ENCODE results near the gene USP49.

USP49 gene

GRCh38 chr6:41840326-41840725, 54.8 kb downstream of the USP49 start:
- H3K27ac ChIP-seq (ENCODE audit: low read length), result no peak overlapping the region
- H3K36me3 ChIP-seq (replicated peaks; ENCODE audit: low read depth, low read length), result no peaks in the 10 kb centered on the region
- no peaks in the 10 kb centered on the region for H3K27me3 ChIP-seq (ENCODE audit: low read depth, low read length)
- no peak overlapping the region for H3K4me2 ChIP-seq (ENCODE audit: low read length)
- no peaks in the 10 kb centered on the region for H3K4me1 ChIP-seq (ENCODE audit: low read length)
- H2AFZ ChIP-seq (ENCODE audit: low read depth, low read length), result no peak overlapping the region
- TF ChIP-seq EZH2phosphoT487 (IDR thresholded peaks at IDR 0.05; ENCODE audit: low read depth) (no peak), CTCF (IDR thresholded peaks at IDR 0.05; ENCODE audit: low read depth, low read length) (no peak)
- no peak overlapping the region for H3K9ac ChIP-seq (ENCODE audit: low read length)
- H4K20me1 ChIP-seq (ENCODE audit: insufficient read depth, low read length), result no peaks in the 10 kb centered on the region
- no peaks in the 10 kb centered on the region for H3K79me2 ChIP-seq (ENCODE audit: low read length)
- no peaks in the 10 kb centered on the region for H3K9me3 ChIP-seq (ENCODE audit: insufficient read depth, low read length)
- no peak overlapping the region for H3K4me3 ChIP-seq (ENCODE audit: low read length)

- no peak overlapping the region for H3K27ac ChIP-seq (ENCODE audit: low read length)
- H3K9ac ChIP-seq (ENCODE audit: low read length), result no peak overlapping the region
- no peaks in the 10 kb centered on the region for H3K27me3 ChIP-seq (ENCODE audit: low read depth, low read length)
- H3K4me3 ChIP-seq (ENCODE audit: low read length), result no peak overlapping the region
- no peaks in the 10 kb centered on the region for H3K4me1 ChIP-seq (ENCODE audit: low read length)
- TF ChIP-seq CTCF (IDR thresholded peaks at IDR 0.05; ENCODE audit: low read depth, low read length) (no peak), EZH2phosphoT487 (IDR thresholded peaks at IDR 0.05; ENCODE audit: low read depth) (no peak)
- no peaks in the 10 kb centered on the region for H3K36me3 ChIP-seq (replicated peaks; ENCODE audit: low read depth, low read length)
- no peaks in the 10 kb centered on the region for H4K20me1 ChIP-seq (ENCODE audit: insufficient read depth, low read length)
- H2AFZ ChIP-seq (ENCODE audit: low read depth, low read length), result no peak overlapping the region
- no peak overlapping the region for H3K4me2 ChIP-seq (ENCODE audit: low read length)
- H3K9me3 ChIP-seq (ENCODE audit: insufficient read depth, low read length), result no peaks in the 10 kb centered on the region
- H3K79me2 ChIP-seq (ENCODE audit: low read length), result no peaks in the 10 kb centered on the region
These were observed 58.5 kb downstream of the USP49 start for GRCh38 chr6:41836660-41837052.

GRCh38 chr6:41836022-41836659, 59.0 kb downstream of the USP49 start:
- H3K9ac ChIP-seq (ENCODE audit: low read length), result no peak overlapping the region

GRCh38 chr6:41832263-41832662, 62.9 kb downstream of the USP49 start:
- no peaks in the 10 kb centered on the region for H3K4me1 ChIP-seq (ENCODE audit: low read length)
- H3K9ac ChIP-seq (ENCODE audit: low read length), result no peak overlapping the region
- no peaks in the 10 kb centered on the region for H4K20me1 ChIP-seq (ENCODE audit: insufficient read depth, low read length)
- no peak overlapping the region for H3K4me3 ChIP-seq (ENCODE audit: low read length)
- H3K4me2 ChIP-seq (ENCODE audit: low read length), result no peak overlapping the region
- no peaks in the 10 kb centered on the region for H3K36me3 ChIP-seq (replicated peaks; ENCODE audit: low read depth, low read length)
- TF ChIP-seq CTCF (IDR thresholded peaks at IDR 0.05; ENCODE audit: low read depth, low read length) (no peak), EZH2phosphoT487 (IDR thresholded peaks at IDR 0.05; ENCODE audit: low read depth) (no peak)
- H3K27me3 ChIP-seq (ENCODE audit: low read depth, low read length), result no peaks in the 10 kb centered on the region
- no peaks in the 10 kb centered on the region for H3K9me3 ChIP-seq (ENCODE audit: insufficient read depth, low read length)
- no peak overlapping the region for H2AFZ ChIP-seq (ENCODE audit: low read depth, low read length)
- no peak overlapping the region for H3K27ac ChIP-seq (ENCODE audit: low read length)
- H3K79me2 ChIP-seq (ENCODE audit: low read length), result no peaks in the 10 kb centered on the region

More at GRCh38 chr6:41836022-41836659, 59.0 kb downstream of the USP49 start:
- Histone ChIP-seq H2AFZ (ENCODE audit: low read depth, low read length) (no peak overlapping the region), H3K4me2 (ENCODE audit: low read length) (no peak overlapping the region), H3K9me3 (ENCODE audit: insufficient read depth, low read length) (no peaks in the 10 kb centered on the region), H3K27me3 (ENCODE audit: low read depth, low read length) (no peaks in the 10 kb centered on the region), H3K4me3 (ENCODE audit: low read length) (no peak overlapping the region), H3K36me3 (replicated peaks; ENCODE audit: low read depth, low read length) (no peaks in the 10 kb centered on the region), H4K20me1 (ENCODE audit: insufficient read depth, low read length) (no peaks in the 10 kb centered on the region), H3K27ac (ENCODE audit: low read length) (no peak overlapping the region), H3K4me1 (ENCODE audit: low read length) (no peaks in the 10 kb centered on the region), H3K79me2 (ENCODE audit: low read length) (no peaks in the 10 kb centered on the region)
- TF ChIP-seq CTCF (IDR thresholded peaks at IDR 0.05; ENCODE audit: low read depth, low read length) (no peak), EZH2phosphoT487 (IDR thresholded peaks at IDR 0.05; ENCODE audit: low read depth) (no peak)
